Islet of Langerhans (tissue), 1 donor: ENCODE data around the gene ZNF600.
"Not testable (repeated sequence)": the region's sequence is repeated elsewhere in the genome, so short reads cannot be mapped to it uniquely, and the experiment has no call there.

Experiments
- FAIRE-seq: peaks from one replicate; lab custom pipeline; 2011; peaks lifted over from hg19 to GRCh38; lab: Jason Lieb, UNC

Gene ZNF600

DNA sequence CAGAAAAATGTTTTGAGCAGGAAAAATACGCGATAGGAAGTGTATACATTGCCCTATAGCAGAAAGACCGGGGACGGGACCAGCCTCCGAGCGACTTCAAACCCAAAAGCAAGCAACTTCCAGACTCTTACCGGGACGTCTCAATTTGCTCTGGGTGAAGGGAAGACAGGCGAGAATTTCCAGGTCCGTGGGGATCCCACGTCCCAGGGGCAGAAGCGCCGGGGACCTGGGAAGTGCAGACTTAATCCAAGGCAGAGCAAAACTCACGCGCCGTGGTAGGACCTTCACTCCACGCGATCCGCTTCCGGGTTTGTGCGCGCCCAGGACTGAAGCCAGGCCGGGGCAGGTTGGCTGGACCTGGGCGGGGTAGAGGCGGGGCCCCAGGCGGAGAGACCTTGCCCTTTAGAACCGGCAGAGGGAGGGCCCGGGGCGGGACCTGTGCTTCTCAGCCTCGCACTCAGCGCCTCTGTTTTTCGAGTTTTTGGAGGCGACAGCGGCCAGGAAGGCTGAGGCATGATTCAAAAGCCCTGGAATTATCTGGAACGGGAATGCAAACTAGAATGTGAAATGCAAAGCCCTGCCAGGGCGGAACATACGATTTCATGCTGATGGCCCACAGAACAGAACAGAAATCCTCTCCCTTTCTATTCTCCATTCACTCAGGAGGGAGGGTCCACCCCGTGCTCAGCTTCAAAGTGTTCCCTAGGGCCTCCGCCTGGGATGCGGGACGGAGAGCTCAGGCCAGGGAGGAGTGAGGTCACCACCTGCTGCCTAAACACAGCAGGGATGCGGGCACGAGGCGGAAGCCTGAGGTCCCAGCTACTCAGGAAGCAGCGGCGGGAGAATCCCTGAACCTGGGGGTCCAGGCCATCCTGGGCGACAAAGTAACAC lies at the start of gene ZNF600:
TSS of gene ZNF600 (minus strand) at position 328 of the 891 bp plus-strand sequence. CDS start 7,903 bp downstream, outside the sequence.
- not testable (repeated sequence) for FAIRE-seq

- not testable (repeated sequence) for FAIRE-seq
Observed at GRCh38 chr19:52834289-52834688, 47.7 kb upstream of the ZNF600 start.

DNA sequence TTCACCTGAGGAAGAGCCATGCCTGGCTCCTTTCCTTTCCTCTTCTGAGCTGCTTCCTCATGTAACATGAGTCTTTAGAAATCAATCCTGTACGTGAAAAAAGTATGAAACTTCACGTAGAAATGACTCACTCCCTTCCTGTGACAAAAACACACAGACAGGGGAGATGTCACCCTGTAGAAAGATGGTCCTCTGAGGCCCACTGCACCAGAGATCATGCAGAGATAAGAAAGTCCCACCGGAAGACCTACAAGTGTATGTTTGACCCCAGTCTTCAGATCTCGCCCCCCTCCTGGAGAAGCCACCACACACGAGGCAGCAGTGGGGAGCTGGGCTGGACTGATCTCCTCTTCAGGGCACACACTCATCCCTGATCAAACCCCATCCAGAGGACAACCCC lies 47.0 kb upstream of the ZNF600 start:
- FAIRE-seq, result not testable (repeated sequence)

- not testable (repeated sequence) for FAIRE-seq
Observed at GRCh38 chr19:52829866-52830265, 43.3 kb upstream of the ZNF600 start.

DNA sequence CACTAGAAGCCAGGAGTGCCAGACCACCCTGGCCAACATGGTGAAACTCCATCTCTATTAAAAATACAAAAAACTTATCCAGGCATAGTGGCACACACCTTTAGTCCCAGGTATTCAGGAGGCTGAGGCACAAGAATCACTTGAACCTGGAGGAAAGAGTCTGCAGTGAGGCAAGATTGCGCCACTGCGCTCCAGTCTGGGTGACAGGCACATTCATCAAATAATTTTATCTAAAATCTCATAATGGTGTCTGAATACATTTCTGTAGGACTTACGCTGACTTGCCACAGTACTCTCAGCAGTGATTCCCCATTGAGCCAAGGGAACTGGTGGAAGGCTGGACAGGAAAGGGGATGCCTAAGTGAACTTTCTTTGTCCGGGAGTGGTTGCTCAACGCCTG lies 39.2 kb upstream of the ZNF600 start:
- no peak for FAIRE-seq

GRCh38 chr19:52823676-52824075 lies 37.1 kb upstream of the ZNF600 start:
- no peak for FAIRE-seq

GRCh38 chr19:52821204-52821960 lies 34.8 kb upstream of the ZNF600 start, which contains the start of gene ZNF28:
Gene ZNF28, minus strand, starts transcription at chr19:52821633. Its CDS starts 3,675 bp downstream, at chr19:52817958.
- not testable (repeated sequence) for FAIRE-seq

- not testable (repeated sequence) for FAIRE-seq
Observed at GRCh38 chr19:52820472-52821203, 34.0 kb upstream of the ZNF600 start.

DNA sequence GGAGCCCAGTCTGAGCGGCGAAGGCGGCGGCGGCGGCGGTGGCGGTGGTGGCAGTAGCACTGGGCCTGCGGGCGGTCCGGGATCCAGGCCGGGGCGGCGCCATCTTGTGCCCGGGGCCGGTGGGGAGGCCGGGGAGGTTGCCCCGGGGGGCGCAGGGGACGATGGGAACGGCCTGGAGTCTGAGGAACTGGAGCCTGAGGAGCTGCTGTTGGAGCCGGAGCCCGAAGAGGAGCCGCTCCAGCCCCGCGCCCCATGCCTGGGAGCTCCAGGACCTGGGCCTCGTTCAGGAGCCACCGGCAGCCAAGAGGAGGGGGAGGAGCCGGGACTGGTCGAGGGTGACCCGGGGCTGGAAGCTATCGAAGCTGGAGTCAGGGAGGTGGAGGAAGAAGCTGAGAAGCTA lies 23.2 kb upstream of the ZNF600 start:
- no peak for FAIRE-seq

DNA sequence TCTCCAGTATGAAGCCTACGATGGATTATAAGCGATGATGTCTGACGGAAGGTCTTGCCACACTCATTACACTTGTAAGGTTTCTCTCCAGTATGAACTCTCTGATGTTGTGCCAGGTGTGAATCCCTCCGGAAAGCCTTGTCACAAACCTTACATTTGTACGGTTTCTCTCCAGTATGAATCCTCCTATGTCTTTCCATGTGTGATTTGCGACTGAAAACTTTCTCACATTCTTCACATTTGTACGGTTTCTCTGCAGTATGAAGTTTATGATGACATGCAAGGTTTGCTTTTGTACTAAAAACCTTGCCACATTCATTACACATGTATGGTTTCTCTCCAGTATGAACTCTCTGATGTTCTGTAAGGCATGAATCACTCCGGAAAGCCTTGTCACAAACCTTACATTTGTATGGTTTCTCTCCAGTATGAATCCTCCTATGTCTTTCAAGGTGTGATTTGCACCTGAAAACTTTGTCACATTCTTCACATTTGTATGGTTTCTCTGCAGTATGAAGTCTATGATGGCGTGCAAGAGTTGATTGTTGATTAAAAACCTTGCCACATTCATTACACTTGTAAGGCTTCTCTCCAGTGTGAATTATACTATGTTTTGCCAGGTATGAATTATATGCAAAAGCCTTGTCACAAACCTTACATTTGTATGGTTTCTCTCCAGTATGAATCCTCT lies 13.5 kb upstream of the ZNF600 start:
- FAIRE-seq, result not testable (repeated sequence)

DNA sequence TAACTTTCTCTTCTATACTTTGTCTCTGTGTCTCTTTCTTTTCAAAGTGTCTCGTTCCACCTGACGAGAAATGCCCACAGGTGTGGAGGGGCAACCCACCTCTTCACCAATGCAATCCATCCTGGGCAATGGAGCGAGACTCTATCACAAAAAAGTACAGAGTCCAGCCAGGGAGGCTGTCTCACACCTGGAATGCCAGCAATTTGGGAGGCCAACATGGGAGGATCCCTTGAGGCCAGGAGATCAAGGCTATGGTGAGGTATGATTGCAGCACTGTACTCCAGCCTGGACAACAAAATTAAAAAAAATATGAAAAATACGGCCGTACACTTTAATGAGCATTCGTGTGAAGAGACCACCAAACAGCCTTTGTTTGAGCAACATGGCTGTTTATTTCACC lies 2.8 kb upstream of the ZNF600 start:
- FAIRE-seq, result no peak

DNA sequence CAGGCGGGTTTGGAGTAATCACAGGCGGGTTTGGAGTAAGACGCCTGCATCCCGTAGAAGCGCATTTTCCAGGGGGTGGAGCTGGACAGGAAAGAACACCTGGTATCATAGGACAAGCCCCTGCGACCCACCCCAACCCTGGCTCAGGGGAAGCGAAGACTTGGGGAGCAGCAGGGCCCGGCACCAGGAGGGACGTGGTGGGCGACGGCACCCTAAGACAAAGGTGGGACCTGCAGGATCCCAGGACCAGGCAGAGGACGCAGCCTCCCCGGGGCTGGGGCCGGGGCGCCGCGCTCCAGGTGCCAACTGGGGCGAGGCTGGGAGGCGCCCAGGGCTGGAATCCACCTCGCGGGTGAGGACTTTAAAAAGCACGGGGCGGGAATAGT lies 520 bp downstream of the ZNF600 start:
- FAIRE-seq, result no peak

DNA sequence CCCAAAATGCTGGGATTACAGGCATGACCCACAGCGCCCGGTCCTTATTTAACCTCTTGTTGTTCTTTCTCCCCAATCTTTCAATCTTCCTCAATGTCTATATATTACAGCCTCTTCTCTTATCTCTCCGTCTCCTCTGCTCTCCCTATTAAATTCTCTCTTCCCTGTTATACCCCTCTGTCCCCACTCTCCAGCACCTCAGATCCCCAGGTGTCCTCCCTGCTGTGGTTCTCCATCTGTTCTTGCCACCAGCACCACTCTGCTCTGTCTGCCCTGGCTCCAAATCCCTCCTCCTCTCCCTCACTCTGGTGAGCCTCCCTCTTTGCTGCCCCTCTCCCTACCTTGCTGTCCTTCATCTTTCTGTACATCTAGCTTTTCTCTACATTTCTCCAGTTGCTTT lies 1.1 kb downstream of the ZNF600 start:
- FAIRE-seq, result no peak

- FAIRE-seq, result not testable (repeated sequence)
Observed at GRCh38 chr19:52782864-52783263, 3.7 kb downstream of the ZNF600 start.

DNA sequence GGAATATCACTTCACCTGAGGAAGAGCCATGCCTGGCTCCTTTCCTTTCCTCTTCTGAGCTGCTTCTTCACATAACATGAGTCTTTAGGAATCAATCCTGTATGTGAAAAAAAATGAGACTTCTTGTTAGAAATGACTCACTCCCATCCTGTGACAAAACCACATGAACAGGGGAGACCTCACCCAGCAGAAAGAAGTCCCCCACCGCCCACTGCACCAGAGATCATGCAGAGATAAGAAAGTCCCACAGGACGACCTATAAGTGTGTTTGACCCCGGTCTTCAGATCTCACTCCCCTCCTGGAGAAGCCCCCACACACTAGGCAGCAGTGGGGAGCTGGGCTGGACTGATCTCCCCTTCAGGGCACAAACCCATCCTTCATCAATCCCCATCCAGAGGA lies 7.8 kb downstream of the ZNF600 start:
- FAIRE-seq, result no peak

DNA sequence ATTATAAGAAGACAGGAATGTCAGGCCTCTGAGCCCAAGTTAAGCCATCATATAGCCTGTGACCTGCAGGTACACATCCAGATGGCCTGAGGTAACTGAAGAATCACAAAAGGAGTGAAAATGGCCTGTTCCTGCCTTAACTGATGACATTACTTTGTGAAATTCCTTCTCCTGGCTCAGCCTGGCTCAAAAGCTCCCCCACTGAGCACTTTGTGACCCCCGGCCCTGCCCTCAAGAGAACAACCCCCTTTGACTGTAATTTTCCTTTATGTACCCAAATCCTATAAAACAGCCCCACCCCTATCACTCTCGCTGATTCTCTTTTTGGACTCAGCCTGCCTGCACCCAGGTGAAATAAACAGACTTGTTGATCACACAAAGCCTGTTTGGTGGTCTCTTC lies 30.1 kb downstream of the ZNF600 start:
- FAIRE-seq, result not testable (repeated sequence)

GRCh38 chr19:52749780-52750179 lies 36.8 kb downstream of the ZNF600 start:
- no peak for FAIRE-seq

GRCh38 chr19:52748336-52748950 lies 38.1 kb downstream of the ZNF600 start:
- FAIRE-seq, result peak; percentile 81

DNA sequence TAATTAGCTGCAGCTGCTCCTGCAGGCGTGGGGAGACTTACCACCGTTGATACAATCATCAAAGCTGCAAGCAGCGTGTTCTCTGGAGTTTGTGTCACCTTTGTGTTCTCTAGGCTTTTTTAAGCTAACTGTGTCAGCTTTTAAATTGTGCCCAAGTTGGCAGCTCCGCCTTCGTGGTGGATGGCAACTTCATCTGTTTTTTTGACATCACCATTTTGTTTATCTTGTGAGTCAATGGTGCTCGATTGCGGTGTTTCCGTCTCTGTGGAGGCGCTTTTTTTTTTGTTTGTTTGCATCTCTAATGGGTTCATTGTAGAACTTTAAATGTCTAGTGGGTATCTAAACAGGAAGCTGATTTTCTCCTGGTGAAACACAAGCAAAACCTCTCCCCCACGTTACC lies 40.7 kb downstream of the ZNF600 start:
- not testable (repeated sequence) for FAIRE-seq

- no peak for FAIRE-seq
Observed at GRCh38 chr19:52743091-52743490, 43.5 kb downstream of the ZNF600 start.

- FAIRE-seq, result no peak
Observed at GRCh38 chr19:52742516-52742915, 44.1 kb downstream of the ZNF600 start.
